ENCODE measurements around the gene BTBD9.

DNA sequence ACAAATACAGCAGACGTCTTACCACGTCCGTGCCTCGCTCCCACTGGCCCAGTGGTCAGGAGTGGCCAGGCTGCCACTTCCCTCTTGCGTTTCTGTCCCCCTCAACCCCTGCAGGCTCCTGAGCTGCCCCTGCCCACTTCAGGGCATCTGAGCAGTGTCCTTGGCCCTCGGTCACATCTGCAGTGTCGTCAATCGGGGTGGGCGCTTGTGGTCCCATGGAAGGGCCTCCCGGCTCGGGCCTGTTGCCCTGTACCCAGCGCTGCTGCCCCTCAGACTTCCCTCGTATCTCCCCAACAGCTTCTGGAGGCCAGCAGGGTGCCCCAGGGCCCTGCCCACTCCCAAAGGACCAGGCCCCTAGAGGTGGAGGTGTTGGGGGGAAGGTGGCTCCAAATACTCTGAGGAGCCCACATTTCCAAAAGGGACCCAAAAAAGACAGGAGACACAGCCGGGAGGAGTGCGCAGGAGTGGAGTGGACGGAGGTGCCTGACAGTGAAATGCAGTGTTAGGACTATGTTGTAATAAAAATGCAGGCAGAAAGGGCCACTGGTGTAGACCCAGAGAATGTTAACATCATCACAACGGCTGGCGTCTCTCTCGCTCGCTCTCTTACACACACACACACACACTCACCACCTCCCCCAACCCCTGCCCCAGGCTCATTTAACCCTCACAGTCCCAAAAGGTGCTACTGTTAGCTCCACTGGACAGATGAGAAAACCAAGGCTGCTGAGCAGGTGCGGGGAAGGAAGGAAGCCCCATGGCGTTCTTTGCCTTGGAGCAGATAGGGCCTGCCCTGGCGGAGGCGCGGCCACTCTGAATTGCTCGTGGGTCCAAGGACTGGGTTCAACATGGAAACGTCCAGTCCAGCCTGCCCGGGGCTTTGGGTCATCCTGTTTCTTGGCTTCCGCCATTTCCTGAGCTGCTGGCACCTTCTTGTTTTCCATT is 476.3 kb downstream of the BTBD9 start:
- TF ChIP-seq CTCF (conservative IDR thresholded peaks at IDR 0.05; ENCODE audit: low read depth, low read length) = no peak
- TF ChIP-seq EZH2 (IDR thresholded peaks at IDR 0.05; ENCODE audit: low read length, unreplicated experiment) = no peak
- TF ChIP-seq EZH2phosphoT487 (IDR thresholded peaks at IDR 0.05; ENCODE audit: borderline replicate concordance, low read length) = no peak

Measured in PC-3 (cell line).